Cardiac muscle cell (in vitro differentiated cells and primary cell): ENCODE results near the gene PPARA. TPM values are rescaled to one million over a fixed set of nuclear protein-coding genes. Genes with fewer than 3 reads are reported as not detected.
A peak's percentile ranks its signal among the peaks of the same experiment; 100 is the strongest.

ENCODE experiments used
- DNase-seq, 2 donors: peaks; one replicate each; pipeline versions ENCODE4 v3.0.0 to v3.0.0-alpha.2; 2010 to 2017; ENCODE audit warnings: low read depth in 1 of 2, low spot score in 1 of 2
- H3K27ac ChIP-seq: fragments of 200-600 bp; sonication (generic); 2 replicates; pipeline ENCODE4 v1.5.1; 2016
- H3K27me3 ChIP-seq: fragments of 200-600 bp; sonication (generic); 2 replicates; pipeline ENCODE4 v1.6.0; 2016; ENCODE audit warnings: control low read depth
- H3K36me3 ChIP-seq: fragments of 200-600 bp; sonication (generic); 2 replicates; pipeline ENCODE4 v1.5.1; 2016; ENCODE audit warnings: control low read depth
- H3K4me1 ChIP-seq: fragments of 200-600 bp; sonication (generic); 2 replicates; pipeline ENCODE4 v1.8.1; 2017; ENCODE audit warnings: low read depth, mild to moderate bottlenecking, mixed run types
- H3K4me3 ChIP-seq: fragments of 200-600 bp; sonication (generic); 2 replicates; pipeline ENCODE4 v1.5.1; 2016; ENCODE audit warnings: mild to moderate bottlenecking
- H3K9me3 ChIP-seq: fragments of 200-600 bp; sonication (generic); 2 replicates; pipeline ENCODE4 v1.5.1; 2017; ENCODE audit warnings: low read depth, mild to moderate bottlenecking, control low read depth
- CTCF ChIP-seq: IDR thresholded peaks from 2 replicates; pipeline ENCODE4 v1.5.1; 2012; ENCODE audit warnings: low read depth, mild to moderate bottlenecking, low read length
- polyA plus RNA-seq: library from polyadenylated mRNA; unstranded; fragments of >200 nt; fragmentation: Nextera tagmentation; extraction: Ambion mirVana; gene quantifications from 2 replicates; pipeline ENCODE4 v1.2.1, GENCODE V29; 2016
- total RNA-seq: library from RNA; depleted of rRNA; stranded (reverse); fragments of >200 nt; gene quantifications from 2 replicates; pipeline ENCODE4 v1.2.3, GENCODE V29; 2016

Gene PPARA
- total and polyA plus RNA-seq, 2 experiments from 2014 or later: 11.8 to 25.1 TPM

- Histone ChIP-seq H3K4me1 (peaks cover 7% of the 10 kb centered on the region), H3K9me3 (no peaks in the 10 kb centered on the region), H3K27me3 (peaks cover 8% of the 10 kb centered on the region), H3K4me3 (no peak overlapping the region), H3K36me3 (no peaks in the 10 kb centered on the region), H3K27ac (no peak overlapping the region)
- no peak for TF ChIP-seq CTCF
- DNase-seq: no peak
Observed at GRCh38 chr22:46147061-46147460, 3.3 kb upstream of the PPARA start.

DNA sequence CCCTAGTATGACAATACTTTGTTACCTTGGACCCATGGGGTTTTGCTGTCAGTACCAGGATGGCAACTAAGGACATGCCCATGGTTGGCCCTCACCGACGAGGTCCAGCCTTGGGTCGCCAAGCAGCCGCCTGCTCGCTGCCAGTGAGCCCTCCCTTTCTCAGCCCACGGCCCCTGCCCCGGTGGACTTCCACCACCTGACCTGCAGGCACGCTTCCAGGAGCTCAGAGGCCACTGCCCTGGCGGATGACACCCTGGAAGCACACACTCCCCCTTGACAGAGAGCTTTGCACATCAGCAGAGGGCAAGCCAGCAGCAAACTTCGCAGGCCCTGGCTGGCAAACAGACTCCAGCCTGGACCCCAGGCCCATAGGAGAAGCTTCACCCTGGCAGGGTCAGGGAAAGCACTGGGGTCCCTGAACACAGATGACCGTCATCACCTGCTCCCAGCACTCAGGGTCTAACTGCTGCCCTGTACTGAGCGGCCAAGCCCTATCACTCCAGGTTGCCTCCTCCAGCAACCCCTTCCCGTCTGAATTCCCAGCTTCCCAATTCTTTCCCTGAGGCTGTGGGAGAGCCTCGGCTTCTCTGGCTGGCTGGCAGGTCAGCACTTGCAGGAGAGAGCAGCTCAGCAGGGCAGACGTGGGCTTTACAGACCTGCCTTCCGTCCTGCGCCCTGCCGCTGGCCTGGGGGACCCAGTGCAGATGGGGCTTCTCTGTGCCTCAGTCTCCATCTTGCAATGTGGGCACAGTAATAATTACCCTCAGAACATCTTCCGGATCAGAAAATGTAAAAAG is 2.7 kb upstream of the PPARA start:
- no peak for TF ChIP-seq CTCF
- Histone ChIP-seq H3K36me3 (no peaks in the 10 kb centered on the region), H3K27ac (no peak overlapping the region), H3K4me1 (peaks cover 9% of the 10 kb centered on the region), H3K27me3 (peaks cover 8% of the 10 kb centered on the region), H3K9me3 (no peaks in the 10 kb centered on the region), H3K4me3 (no peak overlapping the region)
- no peak for DNase-seq

DNA sequence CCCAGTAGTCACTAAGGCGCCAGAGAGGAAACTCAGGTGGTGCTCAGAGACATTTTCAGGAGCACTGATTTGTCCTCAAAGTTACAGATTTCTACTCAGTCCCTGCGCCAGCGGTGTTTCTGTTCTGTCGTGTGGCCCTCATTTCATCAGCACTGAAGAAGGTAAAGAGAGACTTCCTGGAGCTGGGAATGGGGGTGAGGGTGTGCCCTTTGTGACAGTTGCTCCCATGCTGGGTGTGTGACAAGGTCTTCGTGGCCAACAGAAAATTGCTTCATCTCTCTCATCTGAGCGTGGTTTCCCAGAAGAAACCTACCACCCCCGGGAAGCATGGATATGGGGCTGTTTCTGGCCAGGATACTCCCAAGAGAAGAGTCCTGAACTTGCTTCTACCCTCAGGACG is 2.0 kb upstream of the PPARA start:
- peaks cover 2% of the 10 kb centered on the region for H3K36me3 ChIP-seq
- no peaks in the 10 kb centered on the region for H3K9me3 ChIP-seq
- TF ChIP-seq CTCF: no peak
- peaks cover 9% of the 10 kb centered on the region for H3K4me1 ChIP-seq
- no peak overlapping the region for H3K27ac ChIP-seq
- H3K4me3 ChIP-seq: no peak overlapping the region
- DNase-seq: no peak
- H3K27me3 ChIP-seq: peaks cover 8% of the 10 kb centered on the region

- H3K9me3 ChIP-seq: no peaks in the 10 kb centered on the region
- peaks cover 8% of the 10 kb centered on the region for H3K27me3 ChIP-seq
- H3K36me3 ChIP-seq: peaks cover 2% of the 10 kb centered on the region
- H3K4me1 ChIP-seq: peaks cover 9% of the 10 kb centered on the region
- H3K4me3 ChIP-seq: peak overlapping the region; percentile 70
- TF ChIP-seq CTCF: no peak
- DNase-seq: no peak
- H3K27ac ChIP-seq: no peak overlapping the region
Observed at GRCh38 chr22:46148816-46149511, 1.4 kb upstream of the PPARA start.

DNA sequence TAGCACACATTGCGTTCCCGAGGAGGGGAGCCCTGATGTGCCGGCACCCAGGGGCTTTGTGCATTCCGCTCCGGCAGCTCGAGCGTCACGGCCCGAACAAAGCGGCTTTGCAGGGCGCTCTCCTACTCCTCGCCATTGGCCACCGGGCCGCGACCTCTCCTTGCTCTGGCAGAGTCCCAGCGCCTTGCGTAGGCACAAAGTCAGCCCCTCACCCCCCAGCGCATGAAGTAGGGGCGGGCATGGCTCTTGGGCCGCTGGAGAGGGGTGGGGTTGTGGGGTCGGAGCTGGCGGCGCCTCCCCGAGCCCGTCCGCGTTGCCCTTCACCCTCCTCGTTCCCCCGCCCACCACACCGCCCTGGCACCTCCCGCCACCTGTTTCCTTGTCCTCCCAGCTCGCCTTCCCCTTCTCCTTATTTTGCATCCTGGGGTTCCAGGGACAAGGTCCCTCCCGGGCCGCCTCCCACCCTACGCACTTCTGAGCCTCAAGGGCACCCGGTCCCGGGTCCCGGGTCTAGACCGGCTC is 753 bp upstream of the PPARA start:
- H3K9me3 ChIP-seq: no peaks in the 10 kb centered on the region
- H3K4me3 ChIP-seq: peak overlapping the region; percentile 70
- H3K36me3 ChIP-seq: peaks cover 2% of the 10 kb centered on the region
- H3K27me3 ChIP-seq: peaks cover 8% of the 10 kb centered on the region
- peaks cover 9% of the 10 kb centered on the region for H3K4me1 ChIP-seq
- peak; percentile 39 to 62 for DNase-seq
- peak overlapping the region; percentile 37 for H3K27ac ChIP-seq
- TF ChIP-seq CTCF: no peak
